Vagina (tissue), 2 donors: ENCODE measurements around the gene ABR.

Source experiments
- POLR2AphosphoS5 ChIP-seq, 2 donors: sonication (generic); formaldehyde crosslinking; IDR thresholded peaks; one replicate each; pipeline ENCODE4 v1.9.0; 2017; ENCODE audit warnings: antibody characterized with exemption in 2 of 2, mild to moderate bottlenecking in 2 of 2, low read depth in 1 of 2; ENCODE audit not compliant: insufficient read depth in 1 of 2
- TF ChIP-seq, protein P1 (sequence below), 3 experiments: fragments of 450-650 bp in 2 of 3; fragments of 200-600 bp in 1 of 3; sonication (generic) in 1 of 3; IDR thresholded peaks; one replicate each; pipeline ENCODE4 v1.5.1; 2017 to 2019; ENCODE audit warnings: antibody characterized with exemption in 3 of 3, mild to moderate bottlenecking in 2 of 3, moderate library complexity in 2 of 3

DNA sequence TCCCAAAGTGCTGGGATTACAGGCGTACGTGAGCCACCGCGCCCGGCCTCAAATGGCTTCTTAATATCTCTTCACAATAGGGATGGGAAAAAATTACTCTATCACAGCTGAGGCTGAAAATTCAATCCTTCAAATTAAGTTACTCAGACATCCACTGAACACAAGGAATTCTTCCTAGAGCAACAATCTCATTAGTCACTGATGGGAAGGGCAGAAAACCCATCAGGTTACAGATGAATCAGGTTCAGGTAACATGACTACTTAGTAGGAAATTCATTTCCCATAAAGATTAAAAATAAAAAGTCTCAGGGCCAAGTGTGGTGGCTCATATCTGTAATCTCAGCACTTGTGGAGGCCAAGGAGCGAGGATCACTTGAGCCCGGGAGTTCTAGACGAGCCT lies 42.5 kb upstream of the ABR start:
- TF ChIP-seq, protein P1, sequence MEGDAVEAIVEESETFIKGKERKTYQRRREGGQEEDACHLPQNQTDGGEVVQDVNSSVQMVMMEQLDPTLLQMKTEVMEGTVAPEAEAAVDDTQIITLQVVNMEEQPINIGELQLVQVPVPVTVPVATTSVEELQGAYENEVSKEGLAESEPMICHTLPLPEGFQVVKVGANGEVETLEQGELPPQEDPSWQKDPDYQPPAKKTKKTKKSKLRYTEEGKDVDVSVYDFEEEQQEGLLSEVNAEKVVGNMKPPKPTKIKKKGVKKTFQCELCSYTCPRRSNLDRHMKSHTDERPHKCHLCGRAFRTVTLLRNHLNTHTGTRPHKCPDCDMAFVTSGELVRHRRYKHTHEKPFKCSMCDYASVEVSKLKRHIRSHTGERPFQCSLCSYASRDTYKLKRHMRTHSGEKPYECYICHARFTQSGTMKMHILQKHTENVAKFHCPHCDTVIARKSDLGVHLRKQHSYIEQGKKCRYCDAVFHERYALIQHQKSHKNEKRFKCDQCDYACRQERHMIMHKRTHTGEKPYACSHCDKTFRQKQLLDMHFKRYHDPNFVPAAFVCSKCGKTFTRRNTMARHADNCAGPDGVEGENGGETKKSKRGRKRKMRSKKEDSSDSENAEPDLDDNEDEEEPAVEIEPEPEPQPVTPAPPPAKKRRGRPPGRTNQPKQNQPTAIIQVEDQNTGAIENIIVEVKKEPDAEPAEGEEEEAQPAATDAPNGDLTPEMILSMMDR (IDR thresholded peaks at IDR 0.05), result no peak
- TF ChIP-seq POLR2AphosphoS5 (IDR thresholded peaks at IDR 0.05; ENCODE audit: insufficient read depth in 1 of 2, low read depth in 1 of 2), result no peak
